Ectodermal cell (in vitro differentiated cells): ENCODE data around the gene NCAPD2.
"Not testable (repeated sequence)": the region's sequence is repeated elsewhere in the genome, so short reads cannot be mapped to it uniquely, and the experiment has no call there.

Experiments
- H3K27ac ChIP-seq: 2 replicates; pipeline ENCODE4 v1.7.0; 2013; ENCODE audit warnings: mild to moderate bottlenecking, low read depth, low read length; ENCODE audit not compliant: insufficient read depth, poor library complexity, severe bottlenecking
- H3K27me3 ChIP-seq: 2 replicates; pipeline ENCODE4 v1.7.0; 2013; ENCODE audit warnings: mild to moderate bottlenecking, low read length; ENCODE audit not compliant: insufficient read depth, control insufficient read depth, poor library complexity, severe bottlenecking
- H3K36me3 ChIP-seq: one replicate; pipeline ENCODE4 v1.7.0; 2013; ENCODE audit warnings: low read length; ENCODE audit not compliant: control insufficient read depth, insufficient read depth
- H3K4me1 ChIP-seq: one replicate; pipeline ENCODE4 v1.7.0; 2013; ENCODE audit warnings: low read length; ENCODE audit not compliant: control insufficient read depth, insufficient read depth
- H3K4me3 ChIP-seq: 2 replicates; pipeline ENCODE4 v1.7.0; 2013; ENCODE audit warnings: low read depth, low read length, control low read depth; ENCODE audit not compliant: insufficient read depth
- H3K9me3 ChIP-seq: 2 replicates; pipeline ENCODE4 v1.7.0; 2013; ENCODE audit warnings: mild to moderate bottlenecking, low read length, moderate library complexity; ENCODE audit not compliant: control insufficient read depth
- WGBS, 2 experiments: methylation state at CpG; one replicate each; pipeline ENCODE4 v1.1.7; 2013; ENCODE audit warnings: missing lambda C conversion rate in 2 of 2; 5-methylcytosine and 5-hydroxymethylcytosine counted together

The NCAPD2 gene

DNA sequence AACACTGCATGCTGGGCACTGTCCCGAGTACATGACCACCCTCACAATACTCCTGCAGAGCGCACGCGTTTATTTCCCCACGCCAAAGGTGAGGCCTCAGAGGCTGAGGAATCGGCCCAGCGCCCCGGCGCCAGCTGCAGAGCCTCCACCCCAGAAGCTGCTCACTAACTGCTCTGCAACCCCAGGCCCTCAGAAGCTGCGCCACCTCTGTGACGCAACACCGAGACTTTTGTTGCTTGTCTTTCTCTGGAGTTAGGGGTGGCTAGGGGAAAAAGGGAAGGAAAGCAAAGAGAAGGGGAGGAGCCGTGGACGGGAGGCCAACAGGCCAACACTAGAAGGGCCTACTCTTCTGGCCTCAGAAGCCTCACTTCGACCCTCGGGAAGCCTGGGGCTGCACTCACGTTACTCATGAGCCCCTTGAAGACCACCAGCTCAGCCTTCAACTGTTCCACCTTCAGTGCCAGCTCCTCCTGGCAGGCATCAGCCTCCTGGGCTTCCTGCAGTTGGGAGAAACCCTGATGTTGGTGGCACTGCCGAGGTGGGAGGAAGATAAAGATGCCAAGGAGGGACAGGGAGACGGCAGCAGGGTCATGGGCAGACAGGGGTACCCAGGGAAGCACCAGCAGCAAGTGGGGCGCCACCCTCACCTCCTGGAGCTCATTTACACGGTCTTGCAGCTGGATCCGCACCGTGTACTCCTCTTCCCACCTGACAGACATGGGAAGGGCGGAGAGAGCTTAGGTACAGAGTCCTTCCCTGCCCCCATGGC lies 56.6 kb downstream of the NCAPD2 start:
- peaks cover 5% of the 10 kb centered on the region for H3K4me1 ChIP-seq
- no peak overlapping the region for H3K27ac ChIP-seq
- 94 to 96% methylated on average over 24 of the region's 24 CpGs for WGBS, 2 experiments
- peaks cover 18% of the 10 kb centered on the region for H3K36me3 ChIP-seq
- no peaks in the 10 kb centered on the region for H3K9me3 ChIP-seq
- no peak overlapping the region for H3K4me3 ChIP-seq
- H3K27me3 ChIP-seq, result no peaks in the 10 kb centered on the region

DNA sequence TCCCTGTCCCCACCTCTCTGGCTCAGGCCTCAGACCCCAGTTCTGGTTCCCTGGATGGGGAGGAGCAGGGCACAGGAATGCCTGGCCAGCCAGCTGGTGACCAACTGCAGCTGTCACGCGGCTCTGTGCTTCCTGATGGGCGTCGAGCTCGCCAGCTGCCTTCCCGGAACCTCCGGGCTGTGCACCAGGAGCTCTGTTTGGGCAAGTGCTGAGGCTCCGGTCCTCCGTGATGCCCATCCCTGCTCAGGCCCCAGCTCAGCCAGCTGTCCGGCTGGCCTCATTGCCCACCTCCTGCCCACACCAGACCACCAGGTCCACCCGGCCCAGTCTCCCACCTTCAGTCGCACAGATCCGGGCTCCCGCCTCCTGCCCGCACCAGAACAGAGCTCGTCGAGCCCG lies 57.2 kb downstream of the NCAPD2 start:
- Histone ChIP-seq H3K36me3 (peaks cover 13% of the 10 kb centered on the region), H3K4me1 (peaks cover 5% of the 10 kb centered on the region), H3K4me3 (no peak overlapping the region), H3K27ac (no peak overlapping the region), H3K9me3 (no peaks in the 10 kb centered on the region), H3K27me3 (no peaks in the 10 kb centered on the region)
- 93 to 94% methylated on average over 18 of the region's 18 CpGs for WGBS, 2 experiments

DNA sequence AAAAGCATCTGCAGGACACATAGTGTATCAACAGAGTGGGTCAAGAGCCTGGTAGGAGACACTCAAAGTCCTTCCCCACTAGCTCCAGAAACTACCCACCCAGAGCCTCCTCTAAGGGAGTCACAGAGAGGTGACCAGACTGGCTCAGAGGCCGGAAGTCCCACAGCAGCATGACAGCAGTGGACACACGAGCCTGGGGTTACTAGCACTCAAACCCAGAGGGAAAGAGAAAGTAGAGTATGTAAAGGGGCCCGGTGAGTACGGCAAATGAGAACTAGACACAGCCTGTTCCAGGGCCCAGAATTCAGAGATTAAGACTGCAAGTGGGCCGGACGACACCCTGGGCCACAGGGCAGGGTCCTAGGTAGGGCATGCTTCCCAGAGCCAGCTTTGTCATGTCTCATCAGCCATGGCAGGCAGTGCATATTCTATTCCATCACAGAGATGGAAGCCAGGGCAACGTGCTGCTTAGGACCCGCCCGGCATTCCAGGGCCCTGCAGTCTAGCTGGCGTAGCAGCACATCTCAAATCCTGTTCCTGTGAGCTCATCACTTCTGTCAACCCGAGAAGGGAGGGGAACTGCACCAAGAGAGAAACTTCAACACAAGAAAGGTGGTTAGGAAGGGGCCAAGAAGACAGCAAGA lies 57.7 kb downstream of the NCAPD2 start:
- Histone ChIP-seq H3K4me3 (no peak overlapping the region), H3K36me3 (peaks cover 11% of the 10 kb centered on the region), H3K4me1 (peaks cover 5% of the 10 kb centered on the region), H3K27me3 (no peaks in the 10 kb centered on the region), H3K9me3 (no peaks in the 10 kb centered on the region), H3K27ac (no peak overlapping the region)
- 92 to 94% methylated on average over 11 of the region's 11 CpGs for WGBS, 2 experiments

DNA sequence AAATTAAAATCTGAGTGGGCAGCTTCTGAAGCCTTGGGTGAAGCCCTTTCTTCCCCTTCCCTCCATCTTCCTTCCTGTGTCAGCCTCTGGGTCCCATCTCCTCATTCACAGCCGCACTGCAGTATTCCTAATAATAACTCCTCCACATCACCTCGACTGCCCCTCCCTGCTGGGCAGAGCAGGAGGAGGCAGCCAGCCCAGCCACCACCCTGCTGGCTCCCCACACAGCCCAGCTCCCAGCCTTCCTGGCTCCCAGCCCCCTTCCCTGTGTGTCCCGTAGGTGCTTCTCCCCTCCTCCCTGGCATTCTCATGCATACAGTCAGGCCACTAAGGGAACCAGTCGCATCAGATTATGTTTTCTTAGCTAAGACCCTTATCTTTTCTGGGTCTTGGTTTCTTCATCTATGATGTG lies 58.2 kb downstream of the NCAPD2 start:
- no peaks in the 10 kb centered on the region for H3K9me3 ChIP-seq
- H3K27ac ChIP-seq, result no peak overlapping the region
- H3K27me3 ChIP-seq, result no peaks in the 10 kb centered on the region
- peaks cover 5% of the 10 kb centered on the region for H3K4me1 ChIP-seq
- WGBS, 2 experiments, result 79 to 81% methylated on average over 4 of the region's 4 CpGs
- H3K4me3 ChIP-seq, result no peak overlapping the region
- peaks cover 6% of the 10 kb centered on the region for H3K36me3 ChIP-seq

DNA sequence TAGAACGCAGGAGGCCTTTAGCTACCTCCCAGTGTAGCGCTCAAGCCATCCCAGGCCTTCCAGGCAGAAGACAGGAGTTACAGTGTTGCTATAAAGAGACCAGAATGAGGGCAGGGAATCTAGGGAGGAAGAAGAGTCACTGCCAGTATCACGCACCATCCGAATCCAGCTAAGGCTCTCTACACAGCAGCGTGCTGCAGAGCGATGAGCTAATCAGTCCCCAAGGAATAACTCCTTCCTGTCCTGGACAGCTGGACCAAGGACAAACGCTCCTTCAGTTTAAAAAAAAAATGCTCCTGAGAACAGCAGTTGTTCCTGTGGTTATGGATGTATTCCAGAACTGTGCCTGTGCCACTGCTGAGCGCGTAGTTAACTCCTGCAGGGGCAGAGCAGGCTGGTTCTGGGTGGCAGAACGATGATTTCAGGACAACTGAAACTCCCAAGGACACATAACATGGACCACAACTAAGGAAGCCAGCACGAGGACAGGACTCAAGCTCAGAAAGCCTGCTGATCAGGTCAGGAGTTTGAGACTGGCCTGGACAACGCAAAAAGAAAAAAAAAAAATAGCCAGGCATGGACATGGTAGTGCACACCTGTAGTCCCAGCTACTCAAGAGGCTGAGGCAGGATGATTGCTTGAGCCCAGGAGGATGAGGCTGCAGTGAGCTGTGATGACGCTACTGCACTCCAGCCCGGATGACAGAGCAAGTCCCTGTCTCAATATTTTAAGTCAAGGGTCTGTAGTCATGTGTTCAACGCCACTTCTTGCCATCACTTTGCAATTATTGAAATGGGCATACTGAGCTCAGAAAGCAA lies 59.4 kb downstream of the NCAPD2 start:
- Histone ChIP-seq H3K36me3 (peaks cover 4% of the 10 kb centered on the region), H3K27ac (no peak overlapping the region), H3K27me3 (no peaks in the 10 kb centered on the region), H3K4me1 (peaks cover 5% of the 10 kb centered on the region), H3K9me3 (no peaks in the 10 kb centered on the region), H3K4me3 (no peak overlapping the region)
- 92 to 93% methylated on average over 15 of the region's 15 CpGs for WGBS, 2 experiments

DNA sequence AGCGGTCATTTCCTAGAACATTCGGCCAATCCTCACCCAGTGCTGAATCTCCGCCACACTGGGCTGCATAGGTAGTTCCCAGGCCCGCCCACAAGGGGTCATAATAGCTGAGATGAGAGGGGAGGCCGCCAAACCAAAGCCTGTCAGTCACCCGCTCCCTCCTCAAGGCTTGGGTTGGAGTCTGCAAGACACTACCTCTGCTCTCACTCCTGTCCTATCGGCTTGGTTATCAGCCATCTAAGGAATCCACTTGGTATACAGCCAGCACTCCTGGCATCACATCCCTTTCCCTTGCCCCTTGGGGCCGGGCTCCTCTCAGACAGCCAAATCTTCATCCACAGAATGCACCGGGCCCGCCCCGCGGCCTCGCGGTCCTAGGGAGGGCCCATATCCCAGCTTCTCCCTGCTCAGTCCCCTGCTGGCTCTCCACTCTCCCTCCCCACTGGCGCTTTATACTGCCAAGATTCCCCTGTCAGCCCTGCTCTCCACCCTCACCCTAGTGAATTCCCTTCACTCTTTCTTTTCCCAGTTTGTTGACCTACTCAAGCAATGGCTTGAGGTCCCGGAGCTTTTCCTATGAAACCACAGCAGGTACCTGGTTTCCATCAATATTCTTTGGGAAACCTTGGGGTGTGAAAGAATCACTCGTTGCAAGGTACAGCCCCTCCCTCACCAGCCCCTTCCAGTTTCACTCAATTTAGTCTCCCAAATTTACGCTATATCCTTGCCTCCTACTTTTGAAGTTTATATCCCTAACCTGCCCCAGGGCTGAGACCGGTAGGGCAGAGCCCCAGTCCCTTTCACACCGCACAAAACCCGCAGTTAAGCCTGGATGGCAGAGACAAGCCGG lies 60.5 kb downstream of the NCAPD2 start:
- no peak overlapping the region for H3K27ac ChIP-seq
- 10 to 11% methylated on average over 22 of the region's 22 CpGs for WGBS, 2 experiments
- peaks cover 5% of the 10 kb centered on the region for H3K4me1 ChIP-seq
- H3K27me3 ChIP-seq, result no peaks in the 10 kb centered on the region
- peak overlapping the region; percentile 80 for H3K4me3 ChIP-seq
- no peaks in the 10 kb centered on the region for H3K9me3 ChIP-seq
- peaks cover 4% of the 10 kb centered on the region for H3K36me3 ChIP-seq

DNA sequence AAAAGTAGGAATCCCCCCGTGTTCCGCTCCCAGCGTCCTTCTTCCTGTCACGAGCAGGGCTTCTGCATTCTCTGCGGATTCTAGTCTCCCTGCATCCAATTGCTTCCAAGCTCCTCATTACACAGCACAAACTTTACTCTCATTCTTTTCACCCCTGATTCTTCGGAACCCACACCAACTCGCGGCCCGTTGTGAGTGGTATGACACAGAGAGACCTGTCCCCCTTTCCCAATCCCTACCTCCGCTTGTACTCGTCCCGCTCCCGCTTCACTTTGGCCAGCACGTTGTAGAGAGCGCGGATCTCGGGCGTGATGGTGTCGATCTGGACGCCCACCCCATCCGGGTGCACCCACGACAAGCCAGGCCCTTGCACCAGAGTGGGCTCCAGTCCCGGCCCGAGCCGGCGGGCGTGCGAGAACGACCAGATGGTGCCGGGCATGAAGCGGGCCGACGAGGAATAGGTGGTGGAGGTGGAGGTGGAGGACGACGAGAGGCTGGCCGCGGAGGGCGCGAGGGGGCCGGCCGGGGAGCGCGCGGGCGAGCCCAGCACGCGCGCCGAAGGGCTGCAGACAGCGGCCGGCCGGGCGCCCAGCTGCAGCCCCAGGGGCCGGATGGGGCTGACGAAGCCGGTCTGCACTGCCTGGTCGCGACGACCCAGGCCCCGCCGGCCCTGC lies 61.3 kb downstream of the NCAPD2 start:
- Histone ChIP-seq H3K27ac (peak overlapping the region; percentile 36), H3K4me3 (peak overlapping the region; percentile 80), H3K9me3 (no peaks in the 10 kb centered on the region), H3K27me3 (no peaks in the 10 kb centered on the region), H3K4me1 (peaks cover 5% of the 10 kb centered on the region), H3K36me3 (peaks cover 12% of the 10 kb centered on the region)
- 1 to 2% methylated on average over 61 of the region's 61 CpGs for WGBS, 2 experiments

DNA sequence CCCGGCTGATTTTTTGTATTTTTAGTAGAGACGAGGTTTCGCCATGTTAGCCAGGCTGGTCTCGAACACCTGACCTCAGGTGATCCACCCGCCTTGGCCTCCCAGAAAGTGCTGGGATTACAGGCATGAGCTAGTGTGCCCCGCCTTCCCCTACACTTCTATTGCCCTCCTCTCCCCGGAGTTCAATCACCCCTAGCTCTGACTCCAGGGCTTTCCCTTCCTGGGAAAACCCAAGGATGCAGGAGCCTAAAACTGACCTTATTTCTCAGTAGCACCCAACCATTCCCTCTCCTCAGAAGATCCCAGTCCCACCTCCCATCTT lies 62.6 kb downstream of the NCAPD2 start:
- H3K9me3 ChIP-seq, H3K4me1 ChIP-seq, H3K4me3 ChIP-seq, H3K27me3 ChIP-seq, H3K27ac ChIP-seq: not testable (repeated sequence)
- WGBS, 2 experiments, result 86 to 87% methylated on average over 7 of the region's 7 CpGs
- peaks cover 23% of the 10 kb centered on the region for H3K36me3 ChIP-seq

DNA sequence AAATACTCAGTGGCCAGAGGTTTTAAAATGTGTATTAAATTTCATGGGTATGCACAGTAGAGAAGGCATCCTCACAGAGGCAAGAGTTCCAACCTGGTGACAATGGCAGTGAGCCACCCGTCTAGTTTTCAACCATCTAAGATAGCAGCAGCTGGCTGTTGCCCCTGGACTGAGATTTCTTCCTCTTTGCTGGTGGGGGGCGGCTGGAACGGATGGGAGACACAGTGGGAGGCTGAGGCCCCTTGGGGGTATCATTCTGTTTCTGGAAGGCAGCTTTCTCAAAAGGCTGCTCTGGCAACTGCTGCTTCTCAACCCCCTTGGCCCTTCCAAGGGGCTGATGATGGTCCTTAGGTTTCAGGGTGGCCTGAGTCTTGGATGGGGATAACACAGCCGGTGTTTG lies 63.0 kb downstream of the NCAPD2 start:
- no peaks in the 10 kb centered on the region for H3K9me3 ChIP-seq
- H3K36me3 ChIP-seq, result peaks cover 23% of the 10 kb centered on the region
- no peak overlapping the region for H3K27ac ChIP-seq
- no peaks in the 10 kb centered on the region for H3K27me3 ChIP-seq
- WGBS, 2 experiments, result 91 to 93% methylated on average over 4 of the region's 4 CpGs
- peaks cover 5% of the 10 kb centered on the region for H3K4me1 ChIP-seq
- H3K4me3 ChIP-seq, result no peak overlapping the region
